ENCODE measurements around the gene RPL28.
"Not testable (repeated sequence)": the region's sequence is repeated elsewhere in the genome, so short reads cannot be mapped to it uniquely, and the experiment has no call there.

The RPL28 gene

GRCh38 chr19:55392820-55393761 lies 7.4 kb downstream of the RPL28 start:
- H3K27ac ChIP-seq = no peak overlapping the region
- TF ChIP-seq CTCF (conservative IDR thresholded peaks at IDR 0.05) = no peak

DNA sequence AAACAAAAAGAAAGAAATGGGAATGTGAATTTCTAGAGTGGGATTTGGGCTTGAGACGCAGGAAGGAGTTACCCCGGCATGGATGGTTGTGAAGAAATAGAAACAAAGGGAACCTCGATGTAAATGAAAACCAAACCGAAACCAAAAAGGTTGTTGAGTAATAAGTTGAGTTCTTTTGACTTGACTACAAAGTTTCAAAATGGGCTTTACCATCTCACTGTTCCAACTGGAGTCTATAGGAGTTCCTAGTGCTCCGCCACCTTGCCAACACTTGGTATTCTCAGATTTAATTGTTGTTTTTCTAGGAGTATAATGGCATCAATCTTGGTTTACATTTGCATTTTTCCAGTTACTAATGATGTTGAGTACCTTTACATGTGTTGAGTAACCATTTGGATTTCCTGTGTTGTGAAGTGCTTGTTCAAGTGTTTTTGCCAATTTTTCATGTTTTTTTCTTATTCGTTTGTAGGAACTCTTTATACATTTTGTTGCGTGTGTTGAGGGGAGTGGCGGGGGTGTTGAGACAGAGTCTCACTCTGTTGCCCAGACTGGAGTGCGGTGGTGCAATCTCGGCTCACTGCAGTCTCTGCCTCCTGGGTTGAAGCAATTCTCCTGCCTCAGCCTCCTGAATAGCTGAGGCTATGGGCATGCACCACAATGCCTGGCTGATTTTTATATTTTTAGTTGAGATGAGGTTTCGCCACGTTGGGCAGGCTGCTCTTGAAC lies 12.6 kb downstream of the RPL28 start:
- H3K27ac ChIP-seq = no peak overlapping the region
- TF ChIP-seq CTCF (conservative IDR thresholded peaks at IDR 0.05) = no peak

DNA sequence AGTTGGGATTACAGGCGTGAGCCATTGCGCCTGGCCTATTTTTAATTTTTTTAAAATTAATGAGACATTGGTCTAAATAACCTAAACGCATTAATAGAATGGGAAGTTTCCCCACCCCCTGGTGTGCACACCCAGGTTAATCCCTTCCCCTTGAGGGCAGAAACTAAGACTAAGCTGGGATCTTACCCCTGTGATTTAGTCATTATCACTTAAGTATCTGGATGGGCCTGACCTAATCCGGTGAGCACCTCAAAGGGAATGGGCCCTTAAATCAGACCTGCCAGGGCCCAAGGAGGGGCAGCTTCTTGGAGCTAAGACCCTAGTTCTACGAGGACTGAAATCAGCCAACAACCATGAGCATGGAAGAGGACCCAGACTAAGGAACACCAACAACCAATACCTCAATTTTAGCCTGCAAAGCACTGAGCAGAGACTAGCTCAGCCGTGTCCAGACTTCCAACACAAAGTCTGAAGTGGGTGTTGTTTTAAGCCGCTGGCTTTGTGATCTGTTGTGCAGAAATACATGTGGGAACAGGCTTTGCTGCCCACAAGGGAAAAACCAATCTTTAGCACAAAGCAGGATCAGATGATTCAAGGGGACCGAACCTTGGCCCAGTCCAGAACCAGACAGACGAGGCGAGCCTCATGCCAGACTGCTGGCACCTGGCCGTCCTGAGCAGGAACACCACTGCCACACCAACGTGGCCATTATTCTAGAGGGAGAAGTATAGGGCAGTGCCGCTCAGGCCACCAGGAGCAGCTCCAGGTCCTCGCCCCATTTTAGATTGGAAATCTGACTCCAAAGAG lies 14.8 kb downstream of the RPL28 start:
- no peak overlapping the region for H3K27ac ChIP-seq
- no peak for TF ChIP-seq CTCF (conservative IDR thresholded peaks at IDR 0.05)

DNA sequence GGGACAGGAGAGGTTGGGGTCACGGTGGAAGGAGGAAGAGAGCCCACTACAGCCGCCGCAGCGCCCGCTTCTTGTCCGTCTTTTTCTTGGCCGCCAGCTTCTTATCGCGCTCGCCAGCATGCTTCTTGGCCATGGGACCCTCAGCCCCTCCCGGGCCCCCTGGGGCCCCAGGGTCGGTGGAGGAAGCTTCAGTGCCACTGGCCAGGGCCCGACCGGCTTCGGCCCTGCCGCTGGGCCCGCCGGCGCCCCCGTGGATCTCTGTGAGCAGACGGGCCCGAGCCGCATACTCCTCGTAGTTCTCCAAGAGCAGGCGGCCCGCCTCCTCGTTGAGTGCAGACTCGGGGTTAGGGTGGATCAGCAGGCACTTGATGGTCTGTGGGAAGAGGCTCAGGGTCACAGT lies 15.7 kb downstream of the RPL28 start:
- not testable (repeated sequence) for H3K27ac ChIP-seq

- no peak for TF ChIP-seq CTCF (conservative IDR thresholded peaks at IDR 0.05)
- H3K27ac ChIP-seq = no peak overlapping the region
These were observed 16.8 kb downstream of the RPL28 start for GRCh38 chr19:55402509-55402908.

- TF ChIP-seq CTCF (conservative IDR thresholded peaks at IDR 0.05) = no peak
- H3K27ac ChIP-seq = peak overlapping the region; percentile 96; the same call in 1 of the 2 replicates
These were observed 19.9 kb downstream of the RPL28 start for GRCh38 chr19:55405638-55406037.

DNA sequence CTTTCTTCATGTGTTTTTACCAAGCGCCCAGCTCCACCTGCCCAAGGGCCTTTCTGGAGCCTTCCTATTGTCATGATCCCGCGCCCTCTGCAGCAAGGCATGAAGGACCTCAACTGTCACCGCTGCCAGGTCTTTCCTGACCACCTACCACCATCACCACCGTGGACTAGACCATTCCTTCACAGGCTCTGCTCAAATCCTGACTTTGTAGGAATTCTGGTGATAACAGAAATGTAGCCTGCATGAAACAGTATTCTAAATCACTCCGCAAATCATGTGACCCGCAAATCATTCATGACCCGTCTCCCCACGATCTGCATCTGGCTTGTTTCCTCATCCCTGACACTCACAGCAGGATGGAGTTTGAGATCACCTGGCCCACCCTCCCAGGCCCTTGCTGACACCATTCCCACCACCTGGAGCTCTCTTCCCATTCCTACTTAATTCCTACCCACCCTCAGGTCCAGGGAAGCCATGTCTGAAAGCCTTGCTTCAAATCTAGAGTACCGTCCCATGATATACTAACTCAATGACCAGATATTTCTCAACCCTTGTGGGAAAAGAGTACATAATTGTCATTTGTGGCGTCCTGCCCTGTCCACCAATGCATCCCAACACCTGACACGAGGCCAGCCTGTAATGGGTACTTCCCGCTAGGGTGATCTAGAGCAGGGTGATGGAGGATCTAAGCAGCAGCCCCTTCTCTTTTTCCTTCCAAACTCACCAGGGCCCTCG lies 20.5 kb downstream of the RPL28 start:
- H3K27ac ChIP-seq = peak overlapping the region; percentile 96; the same call in 1 of the 2 replicates
- no peak for TF ChIP-seq CTCF (conservative IDR thresholded peaks at IDR 0.05)

All from VCaP (cell line).